ENCODE measurements around the gene MEFV. TPM values are rescaled to one million over a fixed set of nuclear protein-coding genes. Genes with fewer than 3 reads are reported as not detected.

The MEFV gene
- polyA plus RNA-seq, 3 donors: 37.7 to 78.0 (median 73.2) TPM

GRCh38 chr16:3282103-3282729 is 25.8 kb upstream of the MEFV start:
- H3K9me3 ChIP-seq (replicated peaks in 1 of 2; ENCODE audit: control insufficient read depth in 1 of 2, insufficient read depth in 1 of 2, low read length in 2 of 2): peaks cover 19 to 27% of the 10 kb centered on the region in 2 donors
- H3K9ac ChIP-seq (ENCODE audit: insufficient read depth, low read length, poor library complexity, severe bottlenecking): peak overlapping the region; percentile 92
- peak overlapping the region in 1 of 2 donors; percentile 96 for H3K27ac ChIP-seq (ENCODE audit: low read depth in 1 of 2, low read length in 2 of 2)
- H3K36me3 Mint-ChIP-seq: peaks cover 24 to 26% of the 10 kb centered on the region in 2 donors
- H4K20me1 ChIP-seq (ENCODE audit: insufficient read depth, low read length): peaks cover 6% of the 10 kb centered on the region
- DNase-seq: no peak
- H3K4me2 ChIP-seq (replicated peaks; ENCODE audit: extremely low read depth, low read length, poor library complexity, severe bottlenecking): peak overlapping the region; percentile 90
- H3K36me3 ChIP-seq (replicated peaks in 1 of 2; ENCODE audit: control insufficient read depth in 1 of 2, insufficient read depth in 2 of 2, low read length in 2 of 2): peaks cover 19 to 21% of the 10 kb centered on the region in 2 donors
- H3K4me1 ChIP-seq (ENCODE audit: control insufficient read depth in 1 of 2, insufficient read depth in 2 of 2, low read length in 2 of 2): peaks cover 37 to 43% of the 10 kb centered on the region in 2 donors
- peak overlapping the region; percentile 91 to 98 for H3K4me3 Mint-ChIP-seq
- H3K4me1 Mint-ChIP-seq: peaks cover 28% of the 10 kb centered on the region
- intact Hi-C loops (cut with micrococcal nuclease): loop anchor here (2.0 to 5.0 kb wide), 6 partner anchors 17 to 175 kb away; partner anchors contain the start of genes MEFV (in 1 of the 2), NAA60 (in 1 of the 2), ZNF200 (in 1 of the 2) and ZNF597 (in 1 of the 2)
- WGBS (ENCODE audit: insufficient coverage): 11% methylated on average over 26 of the region's 29 CpGs
- no peak for TF ChIP-seq CTCF (IDR thresholded peaks at IDR 0.05)
- peaks cover 16 to 33% (median 22%) of the 10 kb centered on the region in 7 donors for H3K9me3 Mint-ChIP-seq
- H3K27ac Mint-ChIP-seq: peak overlapping the region; percentile 76 to 98 (median 95)
- peaks cover 0 to 11% of the 10 kb centered on the region in 2 donors for H3K27me3 ChIP-seq (ENCODE audit: control insufficient read depth in 2 of 2, insufficient read depth in 2 of 2, low read length in 2 of 2)
- peak overlapping the region; percentile 92 for H2AFZ ChIP-seq (ENCODE audit: insufficient read depth, low read depth, low read length, poor library complexity, severe bottlenecking)
- peaks cover 37% of the 10 kb centered on the region for H3K79me2 ChIP-seq (ENCODE audit: insufficient read depth, low read length)
- H3K27me3 Mint-ChIP-seq (ENCODE audit: low read depth in 3 of 3): peaks cover 9 to 14% (median 10%) of the 10 kb centered on the region in 3 donors
- H3K4me3 ChIP-seq (replicated peaks in 1 of 3; ENCODE audit: low read depth in 2 of 3, low read length in 3 of 3): peak overlapping the region; percentile 79 to 90 (median 87)

GRCh38 chr16:3281222-3281820 is 24.9 kb upstream of the MEFV start:
- Histone ChIP-seq H2AFZ (ENCODE audit: insufficient read depth, low read depth, low read length, poor library complexity, severe bottlenecking) (no peak overlapping the region), H3K79me2 (ENCODE audit: insufficient read depth, low read length) (peaks cover 29% of the 10 kb centered on the region), H3K36me3 (replicated peaks in 1 of 2; ENCODE audit: control insufficient read depth in 1 of 2, insufficient read depth in 2 of 2, low read length in 2 of 2) (peaks cover 12% of the 10 kb centered on the region in 2 donors), H3K4me2 (replicated peaks; ENCODE audit: extremely low read depth, low read length, poor library complexity, severe bottlenecking) (peak overlapping the region; percentile 14), H3K9me3 (replicated peaks in 1 of 2; ENCODE audit: control insufficient read depth in 1 of 2, insufficient read depth in 1 of 2, low read length in 2 of 2) (peaks cover 10 to 21% of the 10 kb centered on the region in 2 donors), H3K4me3 (replicated peaks in 1 of 3; ENCODE audit: low read depth in 2 of 3, low read length in 3 of 3) (peak overlapping the region in 1 of 3 experiments; percentile 90), H4K20me1 (ENCODE audit: insufficient read depth, low read length) (peaks cover 6% of the 10 kb centered on the region), H3K9ac (ENCODE audit: insufficient read depth, low read length, poor library complexity, severe bottlenecking) (no peak overlapping the region), H3K27ac (ENCODE audit: low read depth in 1 of 2, low read length in 2 of 2) (no peak overlapping the region), H3K4me1 (ENCODE audit: control insufficient read depth in 1 of 2, insufficient read depth in 2 of 2, low read length in 2 of 2) (peaks cover 37 to 43% of the 10 kb centered on the region in 2 donors), H3K27me3 (ENCODE audit: control insufficient read depth in 2 of 2, insufficient read depth in 2 of 2, low read length in 2 of 2) (peaks cover 3 to 16% of the 10 kb centered on the region in 2 donors)
- Mint-ChIP-seq H3K9me3 (peaks cover 7 to 26% (median 17%) of the 10 kb centered on the region in 7 donors), H3K4me1 (peaks cover 28% of the 10 kb centered on the region), H3K27me3 (ENCODE audit: low read depth in 3 of 3) (peaks cover 11 to 19% (median 14%) of the 10 kb centered on the region in 3 donors), H3K27ac (no peak overlapping the region), H3K4me3 (peak overlapping the region; percentile 71 to 91), H3K36me3 (peaks cover 15 to 17% of the 10 kb centered on the region in 2 donors)
- intact Hi-C loops (cut with micrococcal nuclease): loop anchor here in 1 of 2 donors (5.0 kb wide), 2 partner anchors 161 to 176 kb away; partner anchors contain the start of genes NAA60 and ZNF597
- DNase-seq: peak in 1 of 3 donors; percentile 25
- WGBS (ENCODE audit: insufficient coverage): 33% methylated on average over 2 of the region's 6 CpGs
- TF ChIP-seq CTCF (IDR thresholded peaks at IDR 0.05): no peak
